Upper lobe of right lung (tissue), 1 donor: ENCODE measurements around the gene SPATA20. TPM values are rescaled to one million over a fixed set of nuclear protein-coding genes. Genes with fewer than 3 reads are reported as not detected.
A peak's percentile ranks its signal among the peaks of the same experiment; 100 is the strongest.

Experiments used
- ATAC-seq: fragments of 200-7000 bp; cut with Tn5 transposase; one replicate; pipeline ENCODE4 v1.9.1; 2020; ENCODE audit warnings: mild to moderate bottlenecking, moderate library complexity
- DNase-seq: peaks from one replicate; pipeline ENCODE4 v3.0.0-alpha.2; 2020
- H3K27ac ChIP-seq: fragments of 200-600 bp; one replicate; pipeline ENCODE4 v1.8.0; 2022
- H3K27me3 ChIP-seq: fragments of 200-600 bp; one replicate; pipeline ENCODE4 v1.8.0; 2022; ENCODE audit warnings: mild to moderate bottlenecking
- H3K36me3 ChIP-seq: fragments of 200-600 bp; one replicate; pipeline ENCODE4 v1.8.0; 2022
- H3K4me1 ChIP-seq: fragments of 200-600 bp; one replicate; pipeline ENCODE4 v1.8.0; 2022
- H3K4me3 ChIP-seq: fragments of 200-600 bp; one replicate; pipeline ENCODE4 v1.8.0; 2022; ENCODE audit warnings: mild to moderate bottlenecking
- H3K9me3 ChIP-seq: fragments of 200-600 bp; one replicate; pipeline ENCODE4 v1.8.0; 2022
- CTCF ChIP-seq: fragments of 200-600 bp; IDR thresholded peaks from one replicate; pipeline ENCODE4 v1.8.0; 2022; ENCODE audit warnings: antibody characterized with exemption
- intact Hi-C: fragments of 100-400 bp; cut with DNase I; formaldehyde crosslinking; loops from one replicate; pipeline ENCODE4 v1.11.0; 2022
- total RNA-seq: library from RNA; stranded (reverse); fragmentation: NEBNext Ultra II Directional; extraction: Animal tissue kit (Norgen Biotek cat#: 25700); gene quantifications from one replicate; pipeline ENCODE4 v1.2.1, GENCODE V29; 2021
- donor health status: DM: no; HTN: yes; CAD: no; lungs with severe emphysema.

Gene SPATA20
- total RNA-seq, 1 donor from 2014 or later: 31.6 TPM

- ATAC-seq (no peak), DNase-seq (no peak)
- Histone ChIP-seq H3K4me3 (no peak overlapping the region), H3K36me3 (no peaks in the 10 kb centered on the region), H3K4me1 (no peaks in the 10 kb centered on the region), H3K27ac (no peak overlapping the region), H3K9me3 (no peaks in the 10 kb centered on the region), H3K27me3 (no peaks in the 10 kb centered on the region)
- intact Hi-C loops: no loop called here
- no peak for TF ChIP-seq CTCF
These were observed 24.2 kb upstream of the SPATA20 start for GRCh38 chr17:50522766-50523165.

GRCh38 chr17:50523208-50523607, 23.8 kb upstream of the SPATA20 start:
- Histone ChIP-seq H3K9me3 (no peaks in the 10 kb centered on the region), H3K4me1 (no peaks in the 10 kb centered on the region), H3K27me3 (no peaks in the 10 kb centered on the region), H3K36me3 (no peaks in the 10 kb centered on the region), H3K4me3 (no peak overlapping the region), H3K27ac (no peak overlapping the region)
- ATAC-seq: no peak
- intact Hi-C loops: no loop called here
- TF ChIP-seq CTCF: no peak
- DNase-seq: no peak

GRCh38 chr17:50524838-50525237, 22.1 kb upstream of the SPATA20 start:
- peaks cover 4% of the 10 kb centered on the region for H3K27me3 ChIP-seq
- H3K9me3 ChIP-seq: no peaks in the 10 kb centered on the region
- H3K4me3 ChIP-seq: no peak overlapping the region
- H3K4me1 ChIP-seq: no peaks in the 10 kb centered on the region
- TF ChIP-seq CTCF: no peak
- H3K27ac ChIP-seq: no peak overlapping the region
- DNase-seq (no peak), ATAC-seq (no peak)
- no peaks in the 10 kb centered on the region for H3K36me3 ChIP-seq
- intact Hi-C loops: no loop called here

GRCh38 chr17:50527155-50527762, 19.7 kb upstream of the SPATA20 start:
- Histone ChIP-seq H3K36me3 (no peaks in the 10 kb centered on the region), H3K27me3 (peaks cover 13% of the 10 kb centered on the region), H3K27ac (no peak overlapping the region), H3K4me1 (peaks cover 1% of the 10 kb centered on the region), H3K9me3 (no peaks in the 10 kb centered on the region), H3K4me3 (no peak overlapping the region)
- intact Hi-C loops: no loop called here
- no peak for DNase-seq
- peak; percentile 15 for ATAC-seq
- no peak for TF ChIP-seq CTCF

- Histone ChIP-seq H3K36me3 (no peaks in the 10 kb centered on the region), H3K4me1 (peaks cover 8% of the 10 kb centered on the region), H3K27me3 (peaks cover 20% of the 10 kb centered on the region), H3K27ac (no peak overlapping the region), H3K9me3 (no peaks in the 10 kb centered on the region), H3K4me3 (no peak overlapping the region)
- ATAC-seq (no peak), DNase-seq (no peak)
- no peak for TF ChIP-seq CTCF
- intact Hi-C loops: no loop called here
These were observed 19.0 kb upstream of the SPATA20 start for GRCh38 chr17:50527949-50528474.

GRCh38 chr17:50529849-50530248, 17.1 kb upstream of the SPATA20 start:
- peaks cover 17% of the 10 kb centered on the region for H3K4me1 ChIP-seq
- no peak overlapping the region for H3K4me3 ChIP-seq
- peaks cover 25% of the 10 kb centered on the region for H3K27me3 ChIP-seq
- H3K9me3 ChIP-seq: no peaks in the 10 kb centered on the region
- no peak for ATAC-seq
- no peak for TF ChIP-seq CTCF
- DNase-seq: no peak
- intact Hi-C loops: no loop called here
- H3K27ac ChIP-seq: no peak overlapping the region
- H3K36me3 ChIP-seq: no peaks in the 10 kb centered on the region
